ENCODE data around the gene TEX12.

GRCh38 chr11:112162761-112163546 lies 4.2 kb upstream of the TEX12 start:
- TF ChIP-seq CTCF (IDR thresholded peaks at IDR 0.05), result no peak
- TF ChIP-seq POLR2A (IDR thresholded peaks at IDR 0.05), result no peak
- TF ChIP-seq EP300 (IDR thresholded peaks at IDR 0.05), result no peak

All from upper lobe of left lung (tissue), 4 donors.